Stimulated activated CD4-positive, alpha-beta T cell treated with anti-CD3 and anti-CD28 coated beads, Interleukin-15, amount 100 ng/mL, for 24 hours (primary cell): ENCODE measurements around the gene PLEKHB1.

Experiments
- DNase-seq: peaks from one replicate; pipeline ENCODE4 v3.0.0-alpha.2; 2020

Gene PLEKHB1, protein sequence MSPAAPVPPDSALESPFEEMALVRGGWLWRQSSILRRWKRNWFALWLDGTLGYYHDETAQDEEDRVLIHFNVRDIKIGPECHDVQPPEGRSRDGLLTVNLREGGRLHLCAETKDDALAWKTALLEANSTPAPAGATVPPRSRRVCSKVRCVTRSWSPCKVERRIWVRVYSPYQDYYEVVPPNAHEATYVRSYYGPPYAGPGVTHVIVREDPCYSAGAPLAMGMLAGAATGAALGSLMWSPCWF

DNA sequence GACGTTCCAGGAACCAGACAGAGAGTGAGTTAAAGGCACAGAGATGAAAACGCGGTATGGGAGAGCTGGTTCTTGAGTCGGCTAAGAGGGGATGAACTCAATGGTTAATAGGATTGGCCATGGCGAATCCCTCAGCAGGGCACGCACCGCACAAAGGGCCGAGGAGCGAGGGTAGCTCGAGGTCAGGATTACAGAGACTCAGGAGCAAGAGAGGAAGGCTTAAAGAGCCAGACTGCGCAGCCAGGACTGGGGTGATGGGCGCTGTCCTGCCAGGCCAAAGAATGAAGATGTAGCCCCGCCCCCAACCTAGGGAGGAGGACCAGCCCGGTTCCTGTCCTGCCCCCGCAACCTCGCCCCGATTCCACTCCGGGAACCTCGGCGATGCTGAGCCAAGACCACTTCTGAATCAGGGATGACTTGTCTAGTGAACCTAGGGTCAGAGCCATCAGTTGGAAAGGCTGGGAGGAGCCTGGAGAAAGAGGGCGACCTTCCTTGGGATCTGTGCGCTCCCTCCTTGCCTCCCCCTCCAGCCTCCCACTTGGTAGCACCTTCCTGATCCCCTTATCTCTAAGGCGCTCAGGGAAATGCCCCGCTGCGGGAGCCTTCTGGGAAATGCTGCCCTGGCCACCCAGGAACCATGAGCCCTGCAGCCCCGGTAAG lies at the start of gene PLEKHB1:
Gene PLEKHB1 (plus strand): TSS at position 610 of the 660 bp plus-strand sequence. CDS start 28 bp downstream, at position 638.
- no peak for DNase-seq

DNA sequence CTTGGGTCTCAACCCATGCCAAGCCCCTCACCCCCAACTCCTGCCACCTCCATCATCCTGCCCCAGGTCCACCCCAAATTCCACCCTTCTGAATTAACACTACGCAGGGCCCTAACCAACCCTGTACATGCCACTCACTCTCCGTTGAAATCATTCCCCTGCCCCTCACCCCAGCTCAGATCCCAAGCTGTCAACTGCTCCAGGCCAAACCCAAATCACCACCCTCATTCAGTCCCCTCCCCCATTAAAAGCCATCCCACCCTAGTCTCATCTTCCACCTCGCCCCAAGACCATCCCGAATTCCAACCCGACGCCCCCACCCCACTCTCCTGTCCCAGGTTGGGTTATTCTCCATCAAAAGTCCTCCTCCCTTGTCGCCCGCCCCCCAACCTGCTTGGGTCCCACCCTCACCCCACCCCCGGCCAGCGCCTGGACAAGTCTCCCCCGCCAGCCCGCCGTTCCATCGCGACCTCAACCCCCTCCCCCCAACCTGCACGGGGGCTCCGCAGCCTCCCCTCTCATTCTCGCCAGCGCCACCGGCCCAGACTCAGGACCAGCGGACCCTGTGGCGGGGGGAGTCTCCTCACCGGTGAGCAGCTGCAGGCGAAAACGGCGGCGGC lies 48.9 kb upstream of the PLEKHB1 start:
- peak; percentile 2 for DNase-seq

DNA sequence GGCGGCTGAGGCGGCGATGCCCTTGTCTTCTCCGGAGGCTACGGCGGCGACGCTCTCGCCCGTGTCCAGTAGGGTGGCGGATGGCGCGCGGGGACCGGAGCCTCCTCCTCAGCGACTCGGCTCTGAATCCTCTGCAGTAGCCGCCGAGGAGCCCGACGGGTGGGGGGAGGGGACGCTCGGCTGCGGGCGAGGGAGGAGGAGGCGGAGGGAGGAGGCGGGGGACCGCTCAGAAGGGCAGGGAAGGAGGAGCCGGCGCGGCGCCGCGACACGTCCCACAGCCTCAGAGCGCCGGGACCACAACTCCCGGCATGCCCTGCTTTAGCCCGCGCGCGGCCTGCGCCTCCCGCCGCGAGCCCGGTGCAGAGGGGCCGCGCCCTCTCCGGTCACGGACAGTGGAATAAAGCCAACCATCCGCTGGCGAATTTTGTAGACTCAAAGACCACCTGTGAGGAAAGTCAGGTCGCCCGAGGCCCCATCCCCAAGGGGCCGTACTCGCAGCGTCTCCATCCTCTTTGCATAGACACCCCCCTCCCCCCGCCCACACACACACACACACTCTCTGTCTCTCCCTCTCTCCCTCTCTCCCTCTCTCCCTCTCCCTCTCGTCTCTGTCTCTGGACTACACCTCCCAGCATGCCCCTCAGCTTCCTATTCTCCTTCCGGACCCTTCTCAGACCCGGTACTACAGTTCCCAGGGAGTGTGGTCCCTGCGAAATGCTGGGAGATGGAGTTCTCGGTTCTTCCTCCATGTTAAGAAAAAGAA lies 48.2 kb upstream of the PLEKHB1 start, which contains the start of gene FAM168A:
Gene FAM168A (minus strand): TSS at position 157 of the 763 bp plus-strand sequence. CDS start 129,638 bp downstream, outside the sequence.
- peak; percentile 95 for DNase-seq

DNA sequence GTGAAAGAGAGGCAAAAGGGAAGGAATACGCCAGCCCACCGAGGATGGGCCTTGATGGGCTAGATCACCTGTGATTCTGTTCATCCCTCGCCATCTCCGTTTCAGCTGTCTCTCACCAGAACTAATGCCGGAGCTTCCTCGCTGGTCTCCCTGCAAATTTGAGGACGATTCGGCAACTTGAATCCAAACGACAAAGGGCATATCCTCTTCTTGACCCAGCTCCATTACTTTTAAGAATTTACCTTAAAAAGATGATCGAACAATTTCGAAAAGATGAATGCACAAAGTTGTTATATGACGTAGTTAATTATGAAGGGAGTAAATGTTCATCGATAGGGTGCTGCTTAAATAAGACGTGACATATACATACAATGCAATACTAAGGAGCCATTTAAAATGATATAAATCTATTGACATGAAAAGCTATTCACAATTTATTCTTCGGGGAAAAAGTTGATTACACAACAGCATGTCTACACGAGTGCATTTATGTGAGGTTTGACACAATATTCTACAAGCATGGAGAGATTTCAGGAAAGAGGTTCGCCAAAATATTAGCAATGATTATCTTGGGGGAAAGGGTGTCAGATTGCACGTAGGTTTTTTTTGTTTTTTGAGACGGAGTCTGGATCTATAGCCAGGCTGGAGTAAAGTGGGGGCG lies 47.5 kb upstream of the PLEKHB1 start:
- no peak for DNase-seq

DNA sequence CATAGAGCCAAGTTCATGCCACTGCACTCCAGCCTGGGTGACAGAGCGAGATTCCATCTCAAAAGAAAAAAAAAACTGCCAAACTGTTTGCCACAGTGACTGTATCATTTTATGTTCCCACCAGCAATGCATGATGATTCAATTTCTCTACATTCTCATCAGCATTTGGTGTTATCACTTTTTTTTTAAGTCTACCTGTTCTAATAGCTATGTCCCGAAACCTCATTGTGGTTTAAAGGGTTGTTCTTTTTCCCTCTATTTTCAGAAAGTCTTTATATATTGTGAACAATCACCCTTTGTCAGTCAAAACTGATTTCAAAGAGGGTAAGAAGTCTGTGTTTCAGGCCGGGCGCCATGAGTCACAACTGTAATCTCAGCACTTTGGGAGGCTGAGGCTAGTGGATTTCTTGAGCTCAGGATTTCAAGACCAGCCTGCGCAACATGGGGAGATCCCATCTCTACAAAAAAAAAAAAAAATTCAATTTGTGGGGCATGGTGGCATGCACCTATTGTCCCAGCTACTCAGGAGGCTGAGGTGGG lies 33.7 kb upstream of the PLEKHB1 start:
- no peak for DNase-seq

DNA sequence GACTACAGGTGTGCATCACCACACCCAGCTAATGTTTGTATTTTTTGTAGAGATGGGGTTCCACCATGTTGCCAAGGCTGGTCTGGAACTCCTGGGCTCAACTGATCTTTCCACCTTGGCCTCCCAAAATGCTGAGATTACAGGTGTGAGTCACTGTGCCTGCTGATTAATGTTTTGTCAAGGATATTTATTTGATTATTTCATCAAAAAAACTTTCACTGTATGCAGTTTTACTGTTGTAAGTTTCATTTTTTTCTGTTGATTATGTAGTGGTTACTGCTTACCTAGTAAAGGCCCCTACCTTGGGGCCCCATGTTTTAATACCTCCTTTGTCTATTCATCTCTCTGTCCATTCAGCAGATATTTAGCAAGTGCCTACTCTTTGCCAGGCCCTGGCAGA lies 31.8 kb upstream of the PLEKHB1 start:
- DNase-seq: no peak

DNA sequence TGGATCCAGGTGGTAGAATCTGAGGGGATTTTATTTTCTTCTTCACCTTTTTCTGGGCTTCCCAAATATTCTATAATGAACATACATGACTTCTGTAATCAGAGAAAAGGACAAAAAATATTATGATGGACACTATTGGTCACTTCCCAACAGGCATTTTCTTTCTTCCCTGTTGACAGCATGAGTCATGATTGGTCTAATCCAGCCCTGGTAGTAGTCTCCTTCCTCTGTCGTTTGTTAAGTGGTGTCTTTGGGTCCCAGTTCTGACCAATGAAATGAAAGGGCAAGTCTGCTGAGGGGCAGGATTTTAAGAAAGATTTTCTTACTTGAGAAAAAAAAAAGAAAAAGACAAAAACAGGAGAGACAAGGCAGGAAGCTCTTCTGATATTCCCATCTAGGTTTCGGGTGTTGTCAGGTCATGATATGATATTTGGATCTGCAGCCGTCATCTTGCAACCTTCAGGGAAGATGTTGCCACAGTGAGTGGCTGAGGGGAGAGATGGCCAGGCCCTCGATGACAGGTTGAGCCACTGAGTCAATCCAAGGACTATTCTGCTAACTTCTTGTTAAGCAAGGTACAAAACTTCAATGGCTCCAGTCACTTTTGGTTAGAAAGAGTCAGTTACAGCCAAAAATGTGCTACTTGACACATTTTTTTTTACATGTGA lies 23.3 kb upstream of the PLEKHB1 start:
- no peak for DNase-seq

DNA sequence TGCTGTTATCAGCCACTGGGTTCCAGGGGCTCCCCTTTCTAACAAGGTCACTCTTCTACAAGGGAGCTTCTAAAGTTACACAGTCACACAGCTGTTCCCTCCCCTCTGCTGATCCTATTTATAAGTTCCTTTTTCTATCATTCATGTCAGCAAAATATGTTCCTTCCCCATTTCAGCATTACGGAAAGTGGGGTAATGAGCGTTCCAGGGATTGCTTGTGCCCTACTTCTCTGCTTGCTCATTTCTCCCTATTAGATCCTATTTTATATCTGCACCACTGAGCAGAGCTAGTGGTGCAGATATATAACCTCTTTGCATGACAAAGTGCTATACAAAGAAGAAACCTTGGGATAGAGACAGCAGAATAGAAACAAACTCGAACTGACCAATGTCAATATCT lies 22.7 kb upstream of the PLEKHB1 start:
- no peak for DNase-seq

DNA sequence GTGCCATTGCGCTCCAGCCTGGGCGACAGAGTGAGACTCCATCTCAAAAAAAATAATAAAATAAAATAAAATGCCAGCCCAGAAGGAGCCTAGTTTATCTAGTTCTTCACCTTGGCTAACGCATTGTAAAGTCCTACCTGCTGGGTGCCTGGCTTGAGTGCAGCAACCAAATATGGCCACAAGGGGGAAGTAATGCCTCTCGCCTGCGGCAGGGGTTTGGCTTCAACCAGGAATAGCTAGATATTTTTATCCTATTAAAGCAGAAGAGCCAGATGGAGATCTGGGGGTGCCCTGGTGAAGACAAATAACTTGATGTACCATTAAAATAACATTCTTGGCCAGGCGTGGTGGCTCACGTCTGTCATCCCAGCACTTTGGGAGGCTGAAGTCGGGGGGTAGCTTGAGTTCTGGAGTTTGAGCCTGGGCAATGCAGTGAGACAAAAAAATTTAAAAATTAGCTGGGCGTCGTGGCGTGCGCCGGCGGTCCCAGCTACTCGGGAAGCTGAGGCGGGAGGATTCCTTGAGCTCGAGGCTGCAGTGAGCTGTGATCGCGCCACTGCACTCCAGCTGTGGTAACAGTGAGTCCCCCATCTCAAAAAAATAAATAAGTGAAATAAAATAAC lies 20.6 kb upstream of the PLEKHB1 start:
- DNase-seq: peak; percentile 76

DNA sequence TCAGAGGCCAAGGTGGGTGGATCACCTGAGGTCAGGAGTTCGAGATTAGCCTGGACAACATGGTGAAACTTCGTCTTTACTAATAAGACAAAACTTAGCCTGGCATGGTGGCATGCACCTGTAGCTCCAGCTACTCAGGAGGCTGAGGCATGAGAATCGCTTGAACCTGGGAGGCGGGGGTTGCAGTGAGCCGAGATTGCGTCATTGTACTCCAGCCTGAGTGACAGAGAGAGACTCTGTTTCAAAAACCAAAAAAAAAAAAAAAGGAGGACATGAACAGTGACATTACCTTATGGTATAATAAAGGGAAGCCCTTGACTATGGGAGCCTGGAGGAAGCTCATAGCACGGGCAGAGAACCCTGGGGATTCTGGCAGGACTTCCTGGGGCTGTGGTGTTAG lies 16.5 kb upstream of the PLEKHB1 start:
- DNase-seq: no peak

DNA sequence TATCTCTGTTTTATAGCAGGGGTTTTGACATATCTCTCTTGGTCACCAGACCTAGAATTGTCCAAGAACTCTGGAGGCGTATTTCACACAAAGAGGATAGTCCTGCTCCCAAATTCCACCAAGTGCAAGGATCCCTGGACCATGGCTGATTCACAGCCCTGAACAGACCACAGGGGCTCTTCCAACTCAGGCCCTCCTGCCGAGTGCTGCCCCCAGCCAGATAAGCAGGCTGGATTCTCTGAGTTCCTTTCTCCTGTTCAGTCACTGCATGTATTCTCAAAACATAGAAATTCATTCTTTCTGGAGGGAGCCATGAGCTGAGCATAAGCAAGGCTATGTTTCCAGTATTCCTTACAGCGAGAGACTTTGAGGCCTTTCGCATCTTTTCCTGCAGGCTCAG lies 13.4 kb upstream of the PLEKHB1 start:
- no peak for DNase-seq

DNA sequence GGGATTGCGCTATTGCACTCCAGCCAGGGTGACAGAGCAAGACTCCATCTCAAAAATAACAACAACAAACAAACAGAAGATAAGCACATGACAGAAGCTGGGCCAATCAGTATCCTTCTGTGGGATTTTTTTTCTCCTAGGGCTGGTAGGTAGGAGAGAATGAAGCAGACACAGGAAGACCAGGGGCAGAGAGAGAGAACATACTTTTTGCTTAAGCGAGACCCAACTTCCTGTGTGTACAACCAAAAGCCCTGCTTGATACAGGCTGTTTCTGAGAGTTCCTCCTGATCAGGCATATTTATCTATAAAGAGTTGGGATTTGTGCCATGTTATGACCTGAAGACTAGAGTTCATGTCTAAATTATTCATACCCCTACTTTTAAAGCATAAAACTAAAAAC lies 12.4 kb upstream of the PLEKHB1 start:
- DNase-seq: no peak

DNA sequence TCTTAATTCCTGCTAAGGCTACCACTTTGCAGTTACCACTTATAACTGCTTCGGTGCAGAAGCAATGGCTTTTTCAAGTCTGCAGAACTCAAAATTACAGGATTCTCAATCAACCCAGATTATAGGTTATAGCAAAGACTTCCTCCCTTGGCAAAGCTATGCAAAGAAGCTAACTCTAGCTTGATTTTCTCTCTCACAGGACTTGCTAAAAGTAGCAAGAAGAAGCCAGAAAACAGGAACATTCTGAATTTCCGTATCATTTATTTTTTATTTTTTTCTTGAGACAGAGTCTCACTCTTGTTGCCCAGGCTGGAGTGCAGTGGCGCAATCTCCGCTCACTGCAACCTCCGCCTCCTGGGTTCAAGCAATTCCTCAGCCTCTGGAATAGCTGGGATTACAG lies 10.7 kb upstream of the PLEKHB1 start:
- DNase-seq: no peak

DNA sequence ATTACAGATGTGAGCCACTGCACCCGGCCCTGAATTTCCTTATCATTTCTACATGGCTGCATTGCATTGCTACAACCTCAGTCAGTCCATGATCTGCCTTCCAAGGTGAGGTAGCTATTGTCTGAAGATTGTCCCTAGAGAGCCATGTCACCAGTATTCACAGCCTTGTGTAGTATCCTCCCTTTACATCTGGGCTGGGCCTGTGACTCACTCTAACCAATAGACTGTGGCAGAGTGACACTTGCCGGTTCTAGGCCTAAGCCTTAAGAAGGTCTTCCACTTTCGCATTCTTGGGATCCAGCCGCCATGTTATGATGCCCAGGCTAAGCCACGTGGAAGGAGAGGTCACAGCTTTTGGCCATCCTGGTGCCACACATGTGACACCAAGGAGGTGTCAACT lies 10.1 kb upstream of the PLEKHB1 start:
- DNase-seq: no peak

DNA sequence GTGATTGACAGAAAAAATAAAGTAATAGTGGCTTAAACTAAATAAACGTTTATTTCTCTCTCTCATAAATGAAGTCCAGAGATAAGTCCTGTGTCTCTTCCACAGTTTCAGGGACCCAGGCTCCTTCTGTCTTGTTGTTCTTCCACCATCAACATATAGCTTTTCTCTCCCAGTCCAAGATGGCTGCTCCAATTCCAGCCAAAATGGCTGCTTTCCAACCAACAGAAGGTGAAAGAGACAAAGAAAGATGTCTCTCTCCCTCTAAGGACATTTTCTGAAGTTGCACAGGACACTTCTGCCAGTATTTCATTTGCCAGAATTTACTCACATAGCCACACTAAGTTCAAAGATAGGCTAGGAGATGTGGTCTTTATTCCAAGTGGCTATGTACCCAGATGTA lies 9.4 kb upstream of the PLEKHB1 start:
- DNase-seq: no peak

DNA sequence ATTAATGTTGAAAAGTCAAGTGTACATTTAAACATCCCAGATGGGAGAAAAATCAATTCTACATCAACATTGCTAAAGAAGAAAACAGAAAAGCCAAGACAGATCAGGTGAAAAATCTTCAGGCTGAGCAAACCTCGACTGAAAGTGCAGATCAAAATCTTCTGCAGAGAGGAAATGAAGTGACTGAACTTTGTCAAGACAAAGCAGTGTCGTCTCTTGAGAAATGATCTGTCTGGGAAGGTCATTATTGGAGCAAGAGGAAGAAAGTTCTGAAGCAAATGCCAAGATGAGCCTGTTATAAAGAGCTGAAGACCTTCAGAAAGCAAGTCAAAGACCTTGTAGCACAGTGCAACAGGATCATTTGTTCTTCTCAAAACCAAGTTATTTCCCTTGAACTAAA lies 5.8 kb upstream of the PLEKHB1 start:
- DNase-seq: no peak

DNA sequence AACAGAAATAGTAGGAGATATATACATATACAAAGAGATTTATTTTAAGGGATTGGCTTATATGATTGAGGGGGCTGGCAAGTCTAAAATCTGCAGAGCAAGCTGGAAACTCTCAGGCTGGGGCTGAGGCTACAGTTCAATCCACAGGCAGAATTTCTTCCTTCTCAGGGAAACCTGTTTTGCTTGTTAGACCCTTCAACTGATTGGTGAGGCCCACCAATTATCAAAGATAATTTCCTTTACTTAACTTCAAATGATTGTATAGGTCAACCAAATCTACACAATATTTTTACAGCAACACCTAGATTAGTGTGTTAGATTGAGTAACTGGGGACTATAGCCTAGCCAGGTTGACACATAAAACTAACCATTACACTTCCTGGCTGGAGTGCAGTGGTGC lies 4.7 kb upstream of the PLEKHB1 start:
- DNase-seq: no peak

DNA sequence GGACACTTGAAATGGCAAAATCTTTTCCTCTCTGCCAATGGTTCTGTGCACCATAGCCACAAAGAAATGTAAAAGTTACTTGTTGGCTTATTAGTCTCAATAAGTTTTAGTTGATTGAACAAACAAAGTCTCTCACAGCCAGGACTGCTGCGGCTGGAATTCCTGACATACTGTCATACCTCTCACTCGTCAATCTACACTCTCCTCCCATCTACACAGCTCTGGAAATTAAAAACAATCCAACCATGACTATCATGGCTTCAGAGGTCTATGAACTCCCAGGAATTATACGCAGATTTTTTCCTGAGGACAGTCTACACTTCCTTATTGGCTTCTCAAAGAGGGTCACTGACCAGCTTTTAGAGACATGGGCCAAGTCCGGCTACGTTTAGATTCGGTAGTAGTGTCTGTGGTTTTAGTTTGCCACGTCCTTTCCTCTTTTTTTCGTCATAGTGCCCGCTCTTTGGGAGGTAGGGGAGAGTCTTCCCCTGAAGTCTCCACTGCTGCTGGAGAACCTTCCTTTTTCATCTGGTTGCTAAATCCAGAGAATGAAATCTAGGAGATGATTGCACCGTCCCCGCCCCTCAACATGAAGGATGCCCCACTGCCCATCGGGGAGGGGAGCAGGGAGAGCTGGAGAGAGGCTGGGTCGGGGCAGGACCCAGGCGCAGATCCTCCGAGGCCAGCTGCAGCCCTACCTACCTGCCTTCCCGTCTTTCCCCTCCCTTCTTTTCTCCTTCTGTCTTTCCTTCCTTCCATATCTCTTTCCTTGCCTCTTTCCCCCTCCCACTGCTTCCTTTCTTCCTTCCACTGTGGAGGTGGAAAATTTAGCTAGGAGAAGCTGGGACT lies 1.0 kb upstream of the PLEKHB1 start:
- DNase-seq: no peak

DNA sequence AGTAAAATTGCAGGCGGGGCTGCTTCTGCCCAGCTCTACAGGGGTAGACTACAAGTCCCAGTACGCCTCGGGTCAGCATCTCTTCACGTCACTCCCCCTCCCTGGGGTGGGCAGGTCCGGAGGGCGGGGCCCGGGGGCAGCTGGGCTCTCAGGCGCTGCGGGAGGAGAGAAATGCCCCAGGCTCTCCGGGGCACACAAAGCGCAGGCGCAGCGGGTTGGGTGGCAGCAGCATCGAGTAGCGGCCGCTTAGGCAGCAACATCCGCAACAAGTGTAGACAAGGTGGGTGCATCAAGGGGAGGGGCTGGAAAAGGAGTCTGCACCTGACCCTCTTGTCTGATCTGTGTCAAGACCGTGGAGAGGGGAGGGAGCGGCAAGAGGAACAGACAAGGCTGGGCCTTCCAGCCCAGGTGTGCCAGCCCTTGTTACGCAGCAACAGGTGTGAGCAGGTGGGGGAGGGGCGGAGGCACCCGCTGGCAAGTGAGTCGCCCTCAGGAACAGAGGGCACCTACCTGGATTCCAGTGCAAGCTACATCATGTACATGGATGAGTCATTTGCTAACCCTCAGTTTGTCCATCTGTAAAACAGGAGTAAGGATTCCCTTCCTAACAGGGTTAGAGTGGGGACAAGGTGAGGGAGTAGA lies 1.2 kb downstream of the PLEKHB1 start:
- DNase-seq: peak; percentile 94

DNA sequence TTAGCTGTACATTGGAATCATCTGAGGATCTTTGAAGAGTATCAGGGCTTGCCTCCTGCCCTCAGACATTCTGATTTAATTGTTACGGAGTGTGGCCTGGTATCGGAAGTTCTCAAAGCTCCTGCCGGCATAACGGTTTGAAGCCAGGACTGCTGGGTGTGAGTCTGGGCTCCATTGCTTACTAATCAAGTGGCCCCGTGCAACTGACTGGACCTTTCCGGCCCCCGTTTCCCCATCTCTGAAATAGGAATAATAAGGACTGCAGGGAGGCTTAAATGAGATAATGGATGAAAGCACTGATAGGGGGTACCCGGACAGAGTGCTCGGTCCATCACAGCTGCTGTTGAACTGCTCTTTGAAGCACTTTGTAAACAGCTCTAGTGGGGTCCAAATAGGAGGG lies 1.7 kb downstream of the PLEKHB1 start:
- DNase-seq: no peak
